HL-60 (cell line): ENCODE data around the gene ABCA4.

Experiments used
- DNase-seq, 2 experiments: peaks; one replicate each; pipeline ENCODE4 v3.0.0-alpha.2; 2010 to 2020; ENCODE audit warnings: low read depth in 1 of 2, low spot score in 1 of 2
- H3K27ac ChIP-seq: fragments of 250-450 bp; sonication (Bioruptor Pico); replicated peaks from 2 replicates; pipeline ENCODE4 v1.5.1; 2020; ENCODE audit warnings: mild to moderate bottlenecking, moderate library complexity
- H3K27me3 ChIP-seq: fragments of 250-450 bp; sonication (Bioruptor Pico); 2 replicates; pipeline ENCODE4 v1.5.1; 2021; ENCODE audit warnings: mild to moderate bottlenecking, moderate library complexity; ENCODE audit not compliant: insufficient read depth, poor library complexity, severe bottlenecking
- H3K4me3 ChIP-seq: replicated peaks from 2 replicates; pipeline ENCODE4 v1.5.1; 2011; ENCODE audit warnings: mild to moderate bottlenecking, control low read depth, low read length; ENCODE audit not compliant: insufficient read depth
- GABPA ChIP-seq: IDR thresholded peaks from 2 replicates; pipeline ENCODE4 v1.6.1; 2012; ENCODE audit warnings: low read depth
- POLR2AphosphoS5 ChIP-seq: IDR thresholded peaks from 2 replicates; pipeline ENCODE4 v1.6.1; 2012; ENCODE audit warnings: low read depth
- SPI1 ChIP-seq: IDR thresholded peaks from 2 replicates; pipeline ENCODE4 v1.6.1; 2012; ENCODE audit warnings: low read depth, mild to moderate bottlenecking, borderline replicate concordance
- TF ChIP-seq, protein P1 (sequence below): IDR thresholded peaks from one replicate; pipeline ENCODE4 v1.5.1; 2011; ENCODE audit warnings: low read length, control low read depth, inconsistent platforms; ENCODE audit not compliant: insufficient read depth
- TF ChIP-seq, protein P2 (sequence below): IDR thresholded peaks from 2 replicates; pipeline ENCODE4 v1.6.1; 2012; ENCODE audit warnings: low read depth; ENCODE audit not compliant: insufficient replicate concordance

Gene ABCA4

DNA sequence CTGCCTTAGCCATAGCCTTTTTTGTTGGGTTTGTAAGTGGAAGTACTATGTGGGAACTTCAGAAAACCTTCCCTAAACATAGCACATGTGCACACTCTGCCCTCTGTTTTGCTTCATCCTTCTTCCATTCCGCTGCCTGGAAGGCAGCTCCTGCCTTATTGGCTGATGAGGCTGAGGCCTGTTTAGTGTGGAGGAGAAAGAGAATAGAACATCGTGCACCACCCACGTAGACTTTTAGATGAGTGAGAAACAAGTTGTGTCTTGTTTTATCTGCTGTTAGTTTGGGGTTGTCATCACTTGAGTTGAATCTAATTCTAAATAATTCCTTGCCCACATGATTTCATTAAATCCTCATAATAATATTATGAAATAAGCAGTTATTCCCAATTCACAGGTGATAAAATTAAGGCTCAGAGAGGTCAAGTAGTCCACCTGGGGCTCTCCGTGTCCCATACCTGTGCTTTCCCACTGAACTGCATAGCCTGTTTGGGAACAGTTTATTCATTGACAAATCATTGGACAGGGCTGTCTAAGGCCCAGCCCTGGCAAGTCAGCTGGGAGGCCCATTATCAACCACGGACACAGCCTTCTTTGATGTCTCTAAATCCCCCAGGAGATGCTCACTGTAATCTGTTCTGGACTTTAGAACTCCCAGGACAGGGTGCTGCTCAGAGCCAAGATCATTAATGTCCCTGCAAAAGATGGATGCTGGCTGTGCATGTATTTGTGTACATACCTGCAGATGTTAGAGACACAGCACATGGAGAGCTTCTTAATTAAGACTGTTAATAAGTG is 93.0 kb downstream of the ABCA4 start:
- TF ChIP-seq SPI1 (no peak), POLR2AphosphoS5 (no peak), GABPA (no peak)
- TF ChIP-seq, protein P1, sequence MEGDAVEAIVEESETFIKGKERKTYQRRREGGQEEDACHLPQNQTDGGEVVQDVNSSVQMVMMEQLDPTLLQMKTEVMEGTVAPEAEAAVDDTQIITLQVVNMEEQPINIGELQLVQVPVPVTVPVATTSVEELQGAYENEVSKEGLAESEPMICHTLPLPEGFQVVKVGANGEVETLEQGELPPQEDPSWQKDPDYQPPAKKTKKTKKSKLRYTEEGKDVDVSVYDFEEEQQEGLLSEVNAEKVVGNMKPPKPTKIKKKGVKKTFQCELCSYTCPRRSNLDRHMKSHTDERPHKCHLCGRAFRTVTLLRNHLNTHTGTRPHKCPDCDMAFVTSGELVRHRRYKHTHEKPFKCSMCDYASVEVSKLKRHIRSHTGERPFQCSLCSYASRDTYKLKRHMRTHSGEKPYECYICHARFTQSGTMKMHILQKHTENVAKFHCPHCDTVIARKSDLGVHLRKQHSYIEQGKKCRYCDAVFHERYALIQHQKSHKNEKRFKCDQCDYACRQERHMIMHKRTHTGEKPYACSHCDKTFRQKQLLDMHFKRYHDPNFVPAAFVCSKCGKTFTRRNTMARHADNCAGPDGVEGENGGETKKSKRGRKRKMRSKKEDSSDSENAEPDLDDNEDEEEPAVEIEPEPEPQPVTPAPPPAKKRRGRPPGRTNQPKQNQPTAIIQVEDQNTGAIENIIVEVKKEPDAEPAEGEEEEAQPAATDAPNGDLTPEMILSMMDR, result no peak
- TF ChIP-seq, protein P2, sequence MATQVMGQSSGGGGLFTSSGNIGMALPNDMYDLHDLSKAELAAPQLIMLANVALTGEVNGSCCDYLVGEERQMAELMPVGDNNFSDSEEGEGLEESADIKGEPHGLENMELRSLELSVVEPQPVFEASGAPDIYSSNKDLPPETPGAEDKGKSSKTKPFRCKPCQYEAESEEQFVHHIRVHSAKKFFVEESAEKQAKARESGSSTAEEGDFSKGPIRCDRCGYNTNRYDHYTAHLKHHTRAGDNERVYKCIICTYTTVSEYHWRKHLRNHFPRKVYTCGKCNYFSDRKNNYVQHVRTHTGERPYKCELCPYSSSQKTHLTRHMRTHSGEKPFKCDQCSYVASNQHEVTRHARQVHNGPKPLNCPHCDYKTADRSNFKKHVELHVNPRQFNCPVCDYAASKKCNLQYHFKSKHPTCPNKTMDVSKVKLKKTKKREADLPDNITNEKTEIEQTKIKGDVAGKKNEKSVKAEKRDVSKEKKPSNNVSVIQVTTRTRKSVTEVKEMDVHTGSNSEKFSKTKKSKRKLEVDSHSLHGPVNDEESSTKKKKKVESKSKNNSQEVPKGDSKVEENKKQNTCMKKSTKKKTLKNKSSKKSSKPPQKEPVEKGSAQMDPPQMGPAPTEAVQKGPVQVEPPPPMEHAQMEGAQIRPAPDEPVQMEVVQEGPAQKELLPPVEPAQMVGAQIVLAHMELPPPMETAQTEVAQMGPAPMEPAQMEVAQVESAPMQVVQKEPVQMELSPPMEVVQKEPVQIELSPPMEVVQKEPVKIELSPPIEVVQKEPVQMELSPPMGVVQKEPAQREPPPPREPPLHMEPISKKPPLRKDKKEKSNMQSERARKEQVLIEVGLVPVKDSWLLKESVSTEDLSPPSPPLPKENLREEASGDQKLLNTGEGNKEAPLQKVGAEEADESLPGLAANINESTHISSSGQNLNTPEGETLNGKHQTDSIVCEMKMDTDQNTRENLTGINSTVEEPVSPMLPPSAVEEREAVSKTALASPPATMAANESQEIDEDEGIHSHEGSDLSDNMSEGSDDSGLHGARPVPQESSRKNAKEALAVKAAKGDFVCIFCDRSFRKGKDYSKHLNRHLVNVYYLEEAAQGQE, result no peak
- DNase-seq, result no peak
- Histone ChIP-seq H3K27me3 (no peaks in the 10 kb centered on the region), H3K27ac (no peak overlapping the region), H3K4me3 (no peak overlapping the region)

DNA sequence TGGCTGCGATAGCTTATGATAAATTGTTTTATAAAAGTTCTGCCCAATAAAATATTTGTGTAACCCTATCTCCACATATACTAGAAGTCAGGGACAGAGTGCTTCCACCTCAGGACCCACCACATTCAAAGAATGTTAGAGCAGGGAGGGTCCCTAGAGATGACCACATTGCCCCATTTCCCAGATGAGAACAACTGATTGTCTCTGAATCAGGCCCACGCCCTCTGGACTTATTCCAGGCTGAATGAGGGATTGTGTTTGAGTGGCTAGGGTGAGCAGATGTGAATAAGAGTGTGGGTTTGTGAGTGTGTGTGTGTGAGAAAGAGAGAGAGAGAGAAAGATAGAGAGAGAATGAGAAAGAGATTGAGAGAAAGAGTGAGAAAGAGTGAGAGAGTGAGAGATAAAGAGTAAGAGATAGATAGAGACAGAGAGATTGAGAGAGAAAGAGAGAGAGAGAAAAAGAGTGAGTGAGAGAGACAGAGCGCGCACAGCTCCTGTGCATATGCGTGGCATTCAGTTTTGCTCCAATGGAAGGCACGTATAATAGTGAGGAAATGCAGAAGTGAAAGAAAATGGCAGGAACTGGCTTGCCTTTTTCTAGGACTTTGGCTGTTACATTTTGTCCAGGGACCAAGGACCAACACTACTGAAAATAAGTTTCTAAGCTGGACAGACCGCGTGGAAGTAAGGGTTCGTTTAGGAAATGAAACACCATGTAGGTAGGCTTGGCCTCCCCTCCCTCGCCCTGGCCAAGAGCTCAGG is 94.1 kb downstream of the ABCA4 start:
- no peak for DNase-seq
- no peak for TF ChIP-seq GABPA
- TF ChIP-seq, protein P2, result no peak
- no peak for TF ChIP-seq POLR2AphosphoS5
- TF ChIP-seq, protein P1, result no peak
- TF ChIP-seq SPI1, result no peak
- Histone ChIP-seq H3K27me3 (no peaks in the 10 kb centered on the region), H3K4me3 (no peak overlapping the region), H3K27ac (no peak overlapping the region)

DNA sequence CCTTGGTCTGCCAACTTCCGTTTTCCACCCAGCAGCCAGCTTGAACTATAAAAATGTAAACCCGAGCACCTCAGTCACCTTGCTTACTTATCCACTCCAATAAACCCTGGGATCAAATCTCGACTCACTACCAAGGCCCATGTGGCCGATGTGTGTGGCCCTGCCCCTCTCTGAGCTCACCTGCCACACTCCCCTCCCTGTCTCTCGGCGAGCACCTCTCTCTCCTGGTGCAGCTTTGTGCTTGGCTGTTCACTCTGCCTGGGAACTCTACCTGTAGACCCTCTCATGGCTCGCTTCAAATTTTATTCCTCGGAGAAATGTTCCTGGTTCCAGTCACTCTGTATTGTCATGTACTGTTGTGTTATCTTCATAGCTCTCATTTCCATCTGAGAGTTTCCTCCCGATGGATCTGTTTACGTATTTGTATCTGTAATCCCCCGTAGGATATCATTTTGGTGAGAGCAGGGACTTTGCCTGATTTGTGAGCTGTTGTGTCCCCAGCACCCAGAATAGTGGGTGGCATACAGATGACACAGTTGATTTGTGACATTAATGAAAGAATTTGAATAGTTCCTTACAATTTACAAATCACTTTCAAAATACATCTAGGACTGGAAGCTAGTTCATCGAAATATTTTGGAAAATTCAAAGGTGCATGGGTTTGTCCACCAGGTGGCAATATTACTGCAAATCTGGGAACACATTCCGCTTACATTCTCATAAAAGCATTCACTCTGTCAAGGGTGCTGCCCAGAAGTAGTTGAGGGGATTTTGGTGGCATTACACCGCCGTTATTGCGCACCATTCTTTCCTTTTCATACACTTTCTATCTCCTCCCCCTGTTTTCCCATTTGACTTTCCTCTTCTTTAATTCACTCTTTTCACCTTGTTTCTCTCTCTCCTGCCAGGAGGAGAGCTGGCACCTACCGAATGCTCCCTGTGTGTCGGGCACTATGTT is 95.3 kb downstream of the ABCA4 start:
- Histone ChIP-seq H3K27ac (no peak overlapping the region), H3K4me3 (no peak overlapping the region), H3K27me3 (no peaks in the 10 kb centered on the region)
- peak in 1 of 2 experiments; percentile 27 for DNase-seq
- no peak for TF ChIP-seq GABPA
- no peak for TF ChIP-seq SPI1
